Measurements from ENCODE around the gene FNTB. TPM values are rescaled to one million over a fixed set of nuclear protein-coding genes. Genes with fewer than 3 reads are reported as not detected.

FNTB gene
- total and polyA plus RNA-seq, 2 of the 8 experiments (the other 6 are each of a cell fraction or from before 2014, with no cell fraction given) = 16.0 to 20.7 TPM

- H3K14ac ChIP-seq (ENCODE audit: insufficient read length) = no peak overlapping the region
- H3K27ac ChIP-seq (ENCODE audit: low read depth, low read length) = no peak overlapping the region
- H3K23me2 ChIP-seq (ENCODE audit: low read depth, low read length) = no peaks in the 10 kb centered on the region; the same call in 1 of the 2 replicates
- WGBS, 2 experiments (ENCODE audit: extremely low coverage in 1 of 2, insufficient coverage in 1 of 2, insufficient read length in 1 of 2, insufficient replicate concordance in 2 of 2, low coverage in 1 of 2, low lambda C conversion rate in 2 of 2, missing lambda C conversion rate in 1 of 2) = 88% methylated on average over 10 of the region's 10 CpGs; no CpG with 5 or more reads in 1 of the 2 experiments
- no peak overlapping the region for H3K56ac ChIP-seq (replicated peaks; ENCODE audit: insufficient read length, low read depth, low read length)
- H3K27me3 ChIP-seq (replicated peaks in 1 of 4; ENCODE audit: control insufficient read depth in 3 of 4, extremely low read depth in 1 of 4, insufficient read depth in 3 of 4, low read length in 3 of 4) = no peaks in the 10 kb centered on the region
- no peak overlapping the region for H2AFZ ChIP-seq (ENCODE audit: low read length)
- H3K4me2 ChIP-seq (ENCODE audit: insufficient read depth in 1 of 2, low read depth in 2 of 2, low read length in 2 of 2) = no peak overlapping the region
- H3K9me3 ChIP-seq (ENCODE audit: insufficient read depth in 2 of 2, low read depth in 1 of 2, low read length in 1 of 2) = no peaks in the 10 kb centered on the region
- no peaks in the 10 kb centered on the region for H3K79me1 ChIP-seq (ENCODE audit: low read depth, low read length)
- H3K18ac ChIP-seq (ENCODE audit: extremely low read depth, low read length) = no peak overlapping the region
- H3K4me1 ChIP-seq (replicated peaks in 1 of 4; ENCODE audit: control insufficient read depth in 3 of 4, insufficient read depth in 4 of 4, low read length in 3 of 4) = peaks cover 0 to 2% (median 0%) of the 10 kb centered on the region in 4 experiments; a peak in 1 of 7 replicates
- H2BK12ac ChIP-seq (ENCODE audit: low read depth, low read length) = no peak overlapping the region
- FAIRE-seq (no peak), DNase-seq (ENCODE audit: low read depth in 1 of 2, low spot score in 2 of 2) (no peak)
- H2BK20ac ChIP-seq (ENCODE audit: low read length) = no peak overlapping the region
- no peak overlapping the region for H4K91ac ChIP-seq (replicated peaks; ENCODE audit: insufficient read length, low read length)
- no peaks in the 10 kb centered on the region for H3K79me2 ChIP-seq (ENCODE audit: control insufficient read depth in 1 of 2, insufficient read depth in 2 of 2, low read length in 2 of 2)
- H3K4ac ChIP-seq (replicated peaks; ENCODE audit: insufficient read length, low read depth, low read length) = no peak overlapping the region
- peaks cover 0 to under 1% (median 0%) of the 10 kb centered on the region in 4 experiments; a peak in 1 of 8 replicates for H3K36me3 ChIP-seq (ENCODE audit: control insufficient read depth in 2 of 4, insufficient read depth in 4 of 4, low read length in 3 of 4)
- H2BK15ac ChIP-seq (ENCODE audit: low read length) = no peak overlapping the region
- no peak overlapping the region for H3K4me3 ChIP-seq (ENCODE audit: extremely low read depth in 1 of 4, insufficient read depth in 2 of 4, low read depth in 3 of 4, low read length in 4 of 4)
- ChIA-PET POLR2A (ENCODE audit: partially characterized antibody) (no interaction called here), CTCF (ENCODE audit: partially characterized antibody) (interaction anchor here (0.8 kb wide), 1 partner anchor 59 kb away, joined by 3 read pairs; no protein-coding TSS in a partner anchor)
- TF ChIP-seq EZH2 (IDR thresholded peaks at IDR 0.05; ENCODE audit: low read depth, low read length, severe bottlenecking) = no peak
- no peak for TF ChIP-seq RFX5 (IDR thresholded peaks at IDR 0.05; ENCODE audit: borderline replicate concordance, low read depth, low read length)
- TF ChIP-seq HDAC2 (IDR thresholded peaks at IDR 0.05; ENCODE audit: borderline replicate concordance in 1 of 2, low read depth in 2 of 2, low read length in 2 of 2) = no peak
- no peak for TF ChIP-seq EGR1 (IDR thresholded peaks at IDR 0.05; ENCODE audit: borderline replicate concordance, low read depth, low read length)
- no peak for TF ChIP-seq SIRT6 (IDR thresholded peaks at IDR 0.05; ENCODE audit: low read length)
- no peaks in the 10 kb centered on the region for H4K20me1 ChIP-seq (replicated peaks in 1 of 2; ENCODE audit: control insufficient read depth in 1 of 2, insufficient read depth in 2 of 2, low read length in 2 of 2)
- no peak overlapping the region for H2BK120ac ChIP-seq (replicated peaks; ENCODE audit: low read depth, low read length)
- H3K23ac ChIP-seq (ENCODE audit: insufficient read length) = no peak overlapping the region
- no peak overlapping the region for H4K8ac ChIP-seq (ENCODE audit: extremely low read depth, insufficient read depth, low read length)
- no peak overlapping the region for H3K9ac ChIP-seq (replicated peaks in 1 of 4; ENCODE audit: extremely low read depth in 1 of 4, low read depth in 3 of 4, low read length in 3 of 4)
- no peak overlapping the region for H2AK5ac ChIP-seq (ENCODE audit: low read depth, low read length)
- H2BK5ac ChIP-seq (ENCODE audit: low read depth, low read length) = no peak overlapping the region
- no peak overlapping the region for H4K5ac ChIP-seq (ENCODE audit: insufficient read length, low read depth, low read length)
Measured at GRCh38 chr14:65011538-65011937, 24.8 kb downstream of the FNTB start.
